ENCODE measurements around the gene BLOC1S5. TPM values are rescaled to one million over a fixed set of nuclear protein-coding genes. Genes with fewer than 3 reads are reported as not detected.

The BLOC1S5 gene
- total and polyA plus RNA-seq, 4 donors: 3.5 to 20.5 (median 6.6) TPM

GRCh38 chr6:8005136-8005535, 59.1 kb downstream of the BLOC1S5 start:
- no peak for DNase-seq
- TF ChIP-seq CTCF (IDR thresholded peaks at IDR 0.05; ENCODE audit: control extremely low read depth, extremely low read depth): no peak
- Histone ChIP-seq H3K9ac (ENCODE audit: insufficient read depth in 1 of 2, low read length in 2 of 2) (no peak overlapping the region), H3K36me3 (ENCODE audit: control insufficient read depth in 4 of 4, insufficient read depth in 4 of 4, low read length in 4 of 4) (no peaks in the 10 kb centered on the region), H3K27me3 (ENCODE audit: control insufficient read depth in 3 of 3, insufficient read depth in 3 of 3, low read length in 2 of 3) (no peaks in the 10 kb centered on the region), H3K27ac (ENCODE audit: low read depth in 1 of 2, low read length in 1 of 2) (no peak overlapping the region), H3K4me1 (ENCODE audit: control insufficient read depth in 5 of 5, insufficient read depth in 5 of 5, low read length in 5 of 5) (peaks cover 0 to 3% (median 0%) of the 10 kb centered on the region in 5 donors), H3K4me3 (no peak overlapping the region), H3K9me3 (ENCODE audit: control insufficient read depth in 4 of 4, insufficient read depth in 3 of 4, low read length in 3 of 4) (no peaks in the 10 kb centered on the region)
- 65 to 73% methylated on average over 4 of the region's 4 CpGs for WGBS, 2 donors
- no peak for ATAC-seq (ENCODE audit: insufficient read depth, low FRiP score)

- H3K9ac ChIP-seq (ENCODE audit: insufficient read depth in 1 of 2, low read length in 2 of 2): no peak overlapping the region
- no peak overlapping the region for H3K4me3 ChIP-seq
- H3K27me3 ChIP-seq (ENCODE audit: control insufficient read depth in 3 of 3, insufficient read depth in 3 of 3, low read length in 2 of 3): no peaks in the 10 kb centered on the region
- DNase-seq (no peak), ATAC-seq (ENCODE audit: insufficient read depth, low FRiP score) (no peak)
- H3K9me3 ChIP-seq (ENCODE audit: control insufficient read depth in 4 of 4, insufficient read depth in 3 of 4, low read length in 3 of 4): no peaks in the 10 kb centered on the region
- WGBS, 2 donors: 77% methylated on average over 1 of the region's 1 CpG
- H3K4me1 ChIP-seq (ENCODE audit: control insufficient read depth in 5 of 5, insufficient read depth in 5 of 5, low read length in 5 of 5): peaks cover 0 to 22% (median 3%) of the 10 kb centered on the region in 5 donors
- TF ChIP-seq CTCF (IDR thresholded peaks at IDR 0.05; ENCODE audit: control extremely low read depth, extremely low read depth): no peak
- no peak overlapping the region for H3K27ac ChIP-seq (ENCODE audit: low read depth in 1 of 2, low read length in 1 of 2)
- no peaks in the 10 kb centered on the region for H3K36me3 ChIP-seq (ENCODE audit: control insufficient read depth in 4 of 4, insufficient read depth in 4 of 4, low read length in 4 of 4)
These were observed 63.6 kb downstream of the BLOC1S5 start for GRCh38 chr6:8000636-8001035.

DNA sequence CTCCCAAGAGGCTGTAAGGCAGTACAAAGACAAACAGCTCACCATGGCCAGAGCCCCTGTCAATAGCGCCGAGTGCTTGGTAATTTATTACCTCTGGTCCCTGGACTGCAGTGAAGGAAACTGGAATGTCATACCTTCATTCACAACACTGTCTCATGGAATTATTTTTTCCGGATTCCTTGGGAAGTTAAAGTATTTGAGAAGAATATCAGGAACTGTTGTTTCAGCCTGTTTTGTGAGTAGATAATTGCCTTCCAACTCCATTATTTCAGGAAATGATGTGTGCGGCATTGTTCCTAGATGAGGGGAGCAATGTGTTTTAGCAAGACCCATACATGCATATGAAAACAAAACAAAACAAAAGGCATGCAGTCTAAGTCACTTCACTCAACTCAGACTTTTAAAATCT, 64.0 kb downstream of the BLOC1S5 start:
- TF ChIP-seq CTCF (IDR thresholded peaks at IDR 0.05; ENCODE audit: control extremely low read depth, extremely low read depth): no peak
- H3K27ac ChIP-seq (ENCODE audit: low read depth in 1 of 2, low read length in 1 of 2): no peak overlapping the region
- 59 to 83% methylated on average over 4 of the region's 4 CpGs for WGBS, 2 donors
- H3K9ac ChIP-seq (ENCODE audit: insufficient read depth in 1 of 2, low read length in 2 of 2): no peak overlapping the region
- no peaks in the 10 kb centered on the region for H3K27me3 ChIP-seq (ENCODE audit: control insufficient read depth in 3 of 3, insufficient read depth in 3 of 3, low read length in 2 of 3)
- no peaks in the 10 kb centered on the region for H3K9me3 ChIP-seq (ENCODE audit: control insufficient read depth in 4 of 4, insufficient read depth in 3 of 4, low read length in 3 of 4)
- H3K4me3 ChIP-seq: no peak overlapping the region
- ATAC-seq (ENCODE audit: insufficient read depth, low FRiP score) (no peak), DNase-seq (peak in 1 of 3 donors; percentile 18)
- H3K36me3 ChIP-seq (ENCODE audit: control insufficient read depth in 4 of 4, insufficient read depth in 4 of 4, low read length in 4 of 4): no peaks in the 10 kb centered on the region
- peaks cover 0 to 22% (median 3%) of the 10 kb centered on the region in 5 donors for H3K4me1 ChIP-seq (ENCODE audit: control insufficient read depth in 5 of 5, insufficient read depth in 5 of 5, low read length in 5 of 5)

DNA sequence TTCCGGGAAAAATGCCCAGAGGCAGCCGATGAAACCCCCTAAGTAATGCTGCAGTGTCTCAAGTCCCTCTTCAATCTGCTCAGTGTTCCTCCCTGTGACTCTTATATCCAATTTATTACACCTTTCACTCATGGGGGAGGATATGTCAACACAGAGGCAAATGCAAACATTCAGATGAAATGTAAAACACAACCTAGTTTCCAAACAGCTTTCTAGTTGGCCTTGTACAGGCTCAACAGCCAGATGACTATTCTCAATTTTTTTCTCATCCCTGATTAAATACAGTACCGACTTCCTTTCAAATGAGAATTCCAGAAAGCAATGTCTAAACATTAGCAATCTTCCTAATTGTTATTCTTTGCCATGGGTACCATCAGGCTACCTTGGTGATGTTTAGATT, 65.0 kb downstream of the BLOC1S5 start:
- DNase-seq (no peak), ATAC-seq (ENCODE audit: insufficient read depth, low FRiP score) (no peak)
- Histone ChIP-seq H3K36me3 (ENCODE audit: control insufficient read depth in 4 of 4, insufficient read depth in 4 of 4, low read length in 4 of 4) (no peaks in the 10 kb centered on the region), H3K9me3 (ENCODE audit: control insufficient read depth in 4 of 4, insufficient read depth in 3 of 4, low read length in 3 of 4) (no peaks in the 10 kb centered on the region), H3K4me3 (no peak overlapping the region), H3K27ac (ENCODE audit: low read depth in 1 of 2, low read length in 1 of 2) (no peak overlapping the region), H3K27me3 (ENCODE audit: control insufficient read depth in 3 of 3, insufficient read depth in 3 of 3, low read length in 2 of 3) (no peaks in the 10 kb centered on the region), H3K9ac (ENCODE audit: insufficient read depth in 1 of 2, low read length in 2 of 2) (no peak overlapping the region), H3K4me1 (ENCODE audit: control insufficient read depth in 5 of 5, insufficient read depth in 5 of 5, low read length in 5 of 5) (peaks cover 0 to 22% (median 3%) of the 10 kb centered on the region in 5 donors)
- WGBS, 2 donors: 80 to 90% methylated on average over 3 of the region's 3 CpGs
- no peak for TF ChIP-seq CTCF (IDR thresholded peaks at IDR 0.05; ENCODE audit: control extremely low read depth, extremely low read depth)
